HG02970 (cell line): ENCODE data around the gene ACAA1.
"Not testable (repeated sequence)": the region's sequence is repeated elsewhere in the genome, so short reads cannot be mapped to it uniquely, and the experiment has no call there.

Source experiments
- ATAC-seq: cut with Tn5 transposase; IDR thresholded peaks from one replicate; pipeline ENCODE4 v1.9.1; 2021; ENCODE audit warnings: mild to moderate bottlenecking, moderate library complexity, moderate number of reproducible peaks; ENCODE audit not compliant: unreplicated experiment, low FRiP score

Gene ACAA1

DNA sequence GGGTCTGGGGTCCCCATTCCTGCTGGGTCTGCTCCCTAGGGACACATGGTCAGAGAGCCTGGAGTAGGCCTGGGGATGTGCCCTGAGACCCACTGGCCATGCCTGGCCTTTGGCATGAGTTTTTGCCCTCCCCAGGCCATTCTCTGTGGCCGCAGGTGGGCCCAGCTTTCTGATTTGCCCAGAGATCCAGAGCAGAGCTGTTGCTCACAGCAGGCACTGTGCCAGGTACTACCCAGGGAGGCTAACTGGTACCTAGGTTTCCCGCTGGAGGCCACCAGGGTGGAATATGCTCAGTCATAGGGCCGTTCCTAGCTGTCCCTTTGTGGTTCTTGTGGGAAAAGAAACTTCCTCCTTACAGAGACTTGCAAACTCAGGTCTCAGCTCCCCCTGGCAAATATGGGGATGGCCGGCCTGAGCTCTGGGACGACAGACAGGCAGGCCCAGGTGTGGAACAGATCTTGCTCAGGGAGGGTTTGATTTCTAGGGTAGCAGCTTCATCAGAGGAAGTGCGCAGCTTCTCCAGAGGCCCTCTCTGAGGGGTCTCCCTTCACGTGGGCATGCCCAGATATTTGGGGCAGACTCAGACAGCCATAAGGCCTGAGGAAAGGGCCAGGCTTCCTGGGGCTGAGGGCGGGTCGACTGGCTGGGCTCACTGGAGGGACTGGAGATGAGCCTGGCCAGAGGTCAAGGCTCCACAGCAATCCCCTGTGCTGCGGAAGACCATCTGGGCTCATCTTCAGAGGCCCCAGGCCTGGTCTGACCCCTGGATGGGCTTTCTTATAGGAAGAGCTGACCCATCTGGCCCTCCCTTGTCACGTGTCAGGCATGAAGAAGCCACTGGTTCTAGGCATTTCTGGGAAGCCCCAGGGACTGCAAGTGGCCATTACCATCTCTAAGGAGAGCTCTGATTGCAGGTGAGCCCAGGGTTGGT is 28.0 kb downstream of the ACAA1 start:
- no peak for ATAC-seq

DNA sequence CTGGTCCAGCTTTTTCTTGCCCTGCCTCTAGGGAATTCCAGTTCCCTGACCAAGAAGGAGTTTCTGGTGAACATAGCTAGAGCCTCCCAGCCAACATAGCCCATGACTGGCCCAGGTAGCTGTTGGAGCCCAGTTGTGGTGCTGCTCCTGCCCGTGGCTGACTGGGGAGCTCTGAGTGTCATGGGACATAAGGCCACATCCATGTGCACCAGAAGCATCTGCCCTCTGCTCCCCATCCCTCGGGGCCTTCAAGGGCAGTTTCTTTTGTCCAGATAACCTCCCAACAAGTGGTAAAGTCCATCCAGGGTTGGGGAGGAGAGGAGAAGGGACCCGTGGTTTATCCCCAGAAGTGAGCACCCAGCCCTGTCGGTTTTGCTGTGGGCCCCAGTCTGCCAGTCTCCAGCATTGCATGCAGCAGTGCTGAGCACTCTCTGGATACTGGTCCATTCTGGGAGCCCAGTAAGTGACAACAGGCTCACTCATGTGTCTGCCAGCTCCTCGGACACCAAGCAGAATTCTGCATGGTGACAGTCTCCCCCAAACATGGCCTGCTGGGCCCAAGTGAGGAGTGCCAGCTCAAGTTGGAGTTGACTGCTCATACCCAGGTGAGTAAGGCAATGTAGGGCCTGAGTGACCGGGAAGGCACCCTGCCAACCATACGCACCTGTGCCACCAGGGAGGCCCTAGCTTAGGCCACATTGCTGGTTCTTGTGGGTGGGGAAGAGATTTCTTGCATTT is 28.8 kb downstream of the ACAA1 start:
- ATAC-seq = no peak

DNA sequence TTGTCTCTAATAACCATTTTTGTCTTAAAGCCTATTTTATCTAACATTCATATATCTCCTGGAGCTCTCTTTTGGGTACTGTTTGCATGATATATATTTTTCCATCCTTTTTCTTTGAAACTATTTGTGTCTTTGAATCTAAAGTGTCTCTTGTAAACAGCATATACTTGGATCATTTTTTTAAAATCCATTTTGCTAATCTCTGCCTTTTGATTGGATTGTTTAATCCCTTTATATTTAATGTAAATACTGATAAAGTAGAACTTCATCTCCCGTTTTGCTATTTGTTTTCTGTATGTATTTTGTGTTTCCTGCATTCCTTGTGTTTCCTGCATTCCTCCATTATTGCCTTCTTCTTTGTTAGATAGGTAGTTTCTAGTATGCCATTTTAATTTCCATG is 31.4 kb downstream of the ACAA1 start:
- ATAC-seq = no peak

- no peak for ATAC-seq
These were observed 34.5 kb downstream of the ACAA1 start for GRCh38 chr3:38102444-38102814.

- ATAC-seq = no peak
These were observed 35.0 kb downstream of the ACAA1 start for GRCh38 chr3:38101811-38102443.

DNA sequence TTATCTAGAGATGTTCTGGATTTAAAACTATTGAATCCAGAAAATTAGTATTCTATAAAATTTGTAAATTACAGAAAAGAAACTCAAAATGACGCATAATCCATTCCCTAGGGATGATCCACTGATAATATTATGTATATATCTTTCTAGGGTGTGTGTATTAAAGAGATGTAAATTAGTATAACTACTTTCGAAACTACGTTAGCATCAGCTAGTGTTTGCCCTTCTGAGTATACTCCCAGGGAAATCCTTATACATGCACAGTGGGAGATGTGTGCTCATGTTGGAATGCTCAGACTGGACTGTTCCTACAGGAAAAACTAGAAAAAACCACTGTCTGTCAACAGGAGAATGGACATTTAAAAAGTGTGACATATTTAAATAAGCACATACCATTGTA is 36.4 kb downstream of the ACAA1 start:
- no peak for ATAC-seq

DNA sequence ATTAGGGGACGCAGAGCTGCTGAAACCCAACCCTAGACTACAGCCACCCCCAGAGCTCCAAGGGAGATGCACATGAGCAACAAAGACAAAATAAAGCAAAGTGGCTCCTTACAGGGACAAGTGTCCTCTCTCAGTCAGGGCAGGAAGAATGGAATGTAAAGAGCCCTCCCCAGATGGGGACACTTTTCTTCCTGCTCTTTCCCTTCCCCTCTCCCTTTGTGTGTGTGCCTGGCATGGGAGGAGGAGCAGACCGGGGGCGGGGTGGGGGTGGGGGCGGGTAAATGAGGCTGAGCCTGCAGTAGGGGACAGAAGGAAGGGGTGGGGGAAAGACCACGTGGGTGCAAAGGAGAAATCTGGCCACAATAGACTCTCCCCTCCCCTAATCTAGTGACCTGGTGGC is 37.4 kb downstream of the ACAA1 start:
- ATAC-seq = no peak

DNA sequence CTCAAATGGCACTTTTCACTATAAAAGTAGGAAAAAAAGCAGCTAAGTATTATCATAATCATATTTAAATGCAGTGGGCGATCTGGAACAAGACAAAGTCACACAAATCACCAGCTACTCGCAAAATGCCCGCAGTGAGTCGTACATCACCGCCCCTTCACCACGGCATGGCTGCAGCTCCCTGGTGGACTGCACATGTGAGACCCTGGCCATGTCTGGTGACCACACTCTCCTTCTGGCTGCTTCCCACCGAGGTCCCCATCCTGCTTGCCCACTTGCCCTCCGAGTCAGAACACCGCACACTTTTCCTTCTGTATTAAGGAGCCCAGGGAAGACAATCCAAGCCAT is 38.6 kb downstream of the ACAA1 start:
- ATAC-seq = no peak

DNA sequence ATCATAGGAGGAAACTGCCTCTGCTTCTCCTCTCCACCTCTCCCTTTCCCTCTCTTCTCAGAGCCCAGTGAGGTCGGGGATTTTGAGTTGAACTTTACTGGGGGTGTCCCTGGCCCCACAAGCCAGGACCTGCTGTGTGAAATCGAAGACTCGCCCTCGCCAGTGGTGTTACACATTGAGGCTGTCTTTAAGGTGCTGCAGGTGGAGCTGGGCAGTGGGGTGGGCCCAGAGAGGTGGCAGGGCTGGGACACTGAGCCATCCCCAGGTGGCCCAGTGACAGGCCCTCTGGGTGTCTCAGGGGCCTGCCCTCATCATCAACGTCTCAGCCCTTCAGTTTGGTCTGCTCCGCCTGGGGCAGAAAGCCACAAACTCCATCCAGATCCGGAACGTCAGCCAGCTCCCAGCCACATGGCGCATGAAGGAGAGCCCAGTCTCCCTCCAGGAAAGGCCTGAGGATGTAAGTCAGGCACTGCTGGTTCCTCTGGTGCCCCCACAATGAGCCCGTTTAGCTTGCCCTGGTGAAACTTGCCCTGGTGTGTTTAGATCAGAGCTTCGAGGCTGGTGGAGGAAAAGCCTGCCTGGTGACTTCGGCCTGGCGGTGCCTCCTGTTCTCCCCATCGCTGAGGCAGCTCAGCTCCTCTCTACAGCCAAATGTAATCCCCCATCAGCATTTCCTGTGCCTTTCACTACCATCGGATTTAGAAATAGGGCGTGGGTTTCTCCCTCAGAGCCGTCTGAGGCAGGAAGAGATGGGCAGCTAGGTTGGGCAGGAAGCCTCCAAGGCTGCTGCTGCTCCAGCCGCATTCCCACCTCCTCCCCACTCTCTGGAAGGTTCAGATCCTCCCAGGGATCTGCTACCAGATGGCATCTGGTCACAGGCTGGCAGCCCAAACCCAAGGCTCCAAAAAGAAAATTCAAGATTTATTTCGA is 39.2 kb downstream of the ACAA1 start:
- no peak for ATAC-seq

DNA sequence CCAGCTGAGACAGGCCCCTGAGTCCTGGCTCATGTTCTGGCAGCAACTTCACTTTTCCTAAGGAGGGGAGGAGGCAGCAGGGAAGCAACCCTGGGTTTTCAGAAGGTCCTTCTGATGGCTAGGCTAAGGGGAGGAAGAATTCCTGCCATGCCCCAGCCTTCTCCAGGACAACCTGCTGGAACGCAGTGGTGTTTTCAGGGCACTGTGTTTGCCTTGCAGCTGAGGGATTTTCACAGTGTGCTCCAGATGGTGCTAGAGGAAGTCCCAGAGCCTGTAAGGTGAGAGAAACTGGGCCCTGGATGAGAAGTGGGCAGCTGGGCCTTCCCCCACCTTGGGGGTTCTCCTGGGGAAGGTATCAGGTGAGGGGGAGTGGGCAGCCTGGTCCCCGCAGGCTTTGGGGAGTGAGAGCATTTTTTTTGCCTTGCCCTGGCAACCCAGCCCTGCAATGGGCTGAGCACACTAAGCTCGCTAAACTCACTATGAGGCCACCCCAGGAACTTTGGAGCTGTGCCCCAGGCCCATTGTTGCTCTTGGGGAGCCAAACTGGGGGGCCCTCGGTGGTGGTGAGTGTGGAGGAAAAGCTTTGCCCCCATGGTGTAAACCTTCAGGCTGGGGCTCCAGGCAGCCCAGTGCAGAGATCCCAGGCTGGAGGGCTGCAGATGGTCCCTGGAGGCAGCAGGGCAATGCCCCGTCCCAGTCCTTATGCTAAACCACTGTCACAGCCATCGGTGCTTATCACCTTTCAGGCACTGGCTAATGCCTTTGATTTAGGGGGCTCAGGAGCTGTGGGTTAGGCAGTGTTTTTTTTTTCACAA is 41.1 kb downstream of the ACAA1 start:
- ATAC-seq = no peak

DNA sequence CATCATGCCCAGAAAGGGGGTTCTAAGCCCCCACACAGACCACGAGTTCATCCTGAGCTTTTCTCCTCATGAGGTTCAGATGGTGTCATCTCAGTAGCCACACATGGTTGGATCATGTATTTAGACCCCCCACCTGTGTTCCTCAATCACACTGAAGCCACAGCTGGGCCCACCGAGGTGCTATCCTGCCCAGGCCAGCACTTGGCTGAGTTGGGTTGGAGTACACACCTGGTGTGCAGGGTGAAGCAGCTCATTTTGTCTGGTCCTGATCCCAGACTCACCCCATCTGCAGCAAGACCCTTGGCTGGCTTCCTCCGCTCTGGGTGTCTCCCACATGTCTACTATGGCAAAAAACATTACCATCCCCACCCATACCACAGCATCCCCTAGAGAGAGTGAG is 41.9 kb downstream of the ACAA1 start:
- ATAC-seq = no peak

- ATAC-seq = no peak
These were observed 46.5 kb downstream of the ACAA1 start for GRCh38 chr3:38090453-38090852.

- ATAC-seq = no peak
These were observed 47.8 kb downstream of the ACAA1 start for GRCh38 chr3:38089163-38089562.

GRCh38 chr3:38088126-38089078 is 48.5 kb downstream of the ACAA1 start:
- no peak for ATAC-seq

DNA sequence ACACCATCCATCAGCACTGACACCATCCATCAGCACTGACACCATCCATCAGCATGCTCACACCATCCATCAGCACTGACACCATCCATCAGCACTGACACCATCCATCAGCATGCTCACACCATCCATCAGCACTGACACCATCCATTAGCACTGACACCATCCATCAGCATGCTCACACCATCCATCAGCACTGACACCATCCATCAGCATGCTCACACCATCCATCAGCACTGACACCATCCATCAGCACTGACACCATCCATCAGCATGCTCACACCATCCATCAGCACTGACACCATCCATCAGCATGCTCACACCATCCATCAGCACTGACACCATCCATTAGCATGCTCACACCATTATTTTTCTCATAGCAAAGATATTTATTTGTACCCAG is 49.6 kb downstream of the ACAA1 start:
- ATAC-seq = not testable (repeated sequence)

- no peak for ATAC-seq
These were observed 50.4 kb downstream of the ACAA1 start for GRCh38 chr3:38086496-38086895.

DNA sequence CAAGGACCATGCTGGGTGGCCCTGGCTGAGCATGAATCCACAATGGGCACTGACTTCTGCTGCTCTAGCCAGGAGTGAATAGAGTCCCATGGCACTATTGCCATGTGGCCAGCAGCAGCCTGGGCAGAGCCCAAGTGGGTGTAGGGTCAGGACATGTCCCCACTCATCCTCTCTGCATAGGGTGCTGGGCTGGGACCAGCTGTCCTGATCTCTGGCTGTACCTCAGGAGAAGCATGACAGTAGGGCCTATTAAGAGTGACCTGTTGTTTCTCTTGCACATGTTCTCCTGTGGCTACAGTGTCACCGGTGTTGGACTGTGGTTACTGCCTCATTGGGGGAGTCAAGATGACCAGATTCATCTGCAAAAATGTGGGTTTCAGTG is 51.0 kb downstream of the ACAA1 start:
- ATAC-seq = no peak

DNA sequence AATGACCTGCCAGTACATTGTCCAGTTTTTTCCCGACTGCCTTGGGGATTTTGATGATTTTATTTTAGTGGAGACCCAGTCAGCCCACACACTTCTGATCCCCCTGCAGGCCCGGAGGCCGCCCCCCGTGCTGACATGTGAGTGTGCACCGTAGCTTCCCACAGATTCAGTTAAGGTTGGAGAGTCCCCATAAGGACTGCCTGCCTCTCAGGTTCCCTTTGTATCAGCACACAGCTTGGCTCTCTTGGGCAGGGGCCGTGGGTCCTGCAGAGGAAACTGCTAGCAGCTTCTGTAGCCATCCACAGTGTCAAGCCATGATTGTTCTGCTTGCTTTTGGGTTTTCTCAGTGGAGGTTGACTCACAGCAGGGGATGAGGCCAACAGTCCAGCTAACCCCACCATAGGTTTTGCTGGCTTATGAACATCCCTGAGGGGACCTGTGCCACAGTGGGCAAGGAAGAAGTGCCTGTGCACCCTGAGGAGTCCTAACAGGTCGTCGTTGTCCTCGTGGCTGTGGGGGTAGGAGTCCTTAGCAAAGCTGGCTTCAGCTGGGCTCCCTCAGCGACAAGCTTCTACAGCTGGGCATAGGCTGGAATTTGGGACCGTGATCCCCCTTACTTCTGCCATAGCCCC is 51.5 kb downstream of the ACAA1 start:
- no peak for ATAC-seq
